Ecto neural progenitor cell (in vitro differentiated cells): Measurements from ENCODE around the gene RAPGEF4.
"Not testable (repeated sequence)": the region's sequence is repeated elsewhere in the genome, so short reads cannot be mapped to it uniquely, and the experiment has no call there.

Source experiments
- DNase-seq: peaks from one replicate; pipeline ENCODE4 v3.0.0-alpha.2; 2018; ENCODE audit warnings: low spot score

Gene RAPGEF4

GRCh38 chr2:172726172-172726735 lies 9.4 kb upstream of the RAPGEF4 start:
- DNase-seq, result no peak

DNA sequence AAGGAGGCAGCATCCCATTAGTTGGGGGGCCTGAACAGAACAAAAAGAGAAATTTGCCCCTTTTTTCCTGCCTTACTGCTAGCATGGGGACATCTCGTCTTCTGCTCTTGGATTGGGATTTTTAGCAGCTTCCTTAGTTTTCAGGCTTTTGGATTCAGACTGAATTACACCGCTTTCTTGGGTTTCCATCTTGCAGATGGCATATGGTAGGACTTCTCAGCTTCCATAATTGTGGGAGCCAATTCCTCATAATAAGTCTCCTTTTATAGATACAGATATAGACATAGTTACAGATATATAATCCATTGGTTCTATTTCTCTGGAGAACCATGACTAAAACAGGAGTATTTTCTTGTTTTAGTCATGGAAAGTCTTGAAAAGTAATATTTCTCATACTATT lies 5.2 kb upstream of the RAPGEF4 start:
- DNase-seq, result no peak

DNA sequence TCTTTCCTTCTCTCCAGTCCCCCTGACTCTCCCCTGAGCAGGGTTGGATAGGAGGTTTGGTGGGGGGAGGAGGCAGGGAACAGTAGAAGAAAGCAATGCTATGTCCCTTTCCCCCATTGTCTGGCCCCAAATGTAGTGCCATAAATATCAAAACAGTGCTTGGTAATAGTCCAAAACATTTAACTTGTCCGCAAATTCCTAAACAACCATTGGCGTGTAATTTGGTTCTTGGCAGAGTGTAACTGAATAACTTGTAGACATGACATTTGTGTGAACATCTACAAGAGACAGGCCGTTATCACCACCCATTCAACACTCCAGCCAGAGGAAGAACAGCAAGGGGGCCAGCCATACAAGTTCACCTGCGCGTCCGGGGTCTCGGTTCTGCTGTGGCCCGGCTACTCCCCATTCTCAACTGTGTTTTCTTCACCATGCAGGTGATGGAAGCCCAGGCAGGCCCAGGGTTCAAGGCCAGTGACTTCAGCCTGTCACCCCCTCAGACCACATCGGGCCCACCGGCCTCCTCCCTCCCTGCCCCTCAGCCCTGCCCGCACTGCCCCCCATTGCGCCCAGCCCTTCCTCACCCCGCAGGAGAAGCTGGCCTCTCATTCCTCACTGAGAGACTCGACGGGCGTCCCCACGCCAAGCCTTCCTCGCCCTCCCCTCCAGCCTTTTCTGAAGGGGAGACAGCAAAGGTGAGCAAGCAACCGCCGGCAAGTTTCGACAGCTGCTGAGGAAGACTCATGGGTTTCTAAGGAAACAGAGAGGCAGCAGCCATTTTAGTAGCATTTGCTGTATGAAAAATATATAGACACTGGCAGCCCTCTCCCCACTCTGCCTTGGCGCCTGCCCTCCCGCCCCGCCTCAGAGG lies 699 bp upstream of the RAPGEF4 start:
- no peak for DNase-seq

DNA sequence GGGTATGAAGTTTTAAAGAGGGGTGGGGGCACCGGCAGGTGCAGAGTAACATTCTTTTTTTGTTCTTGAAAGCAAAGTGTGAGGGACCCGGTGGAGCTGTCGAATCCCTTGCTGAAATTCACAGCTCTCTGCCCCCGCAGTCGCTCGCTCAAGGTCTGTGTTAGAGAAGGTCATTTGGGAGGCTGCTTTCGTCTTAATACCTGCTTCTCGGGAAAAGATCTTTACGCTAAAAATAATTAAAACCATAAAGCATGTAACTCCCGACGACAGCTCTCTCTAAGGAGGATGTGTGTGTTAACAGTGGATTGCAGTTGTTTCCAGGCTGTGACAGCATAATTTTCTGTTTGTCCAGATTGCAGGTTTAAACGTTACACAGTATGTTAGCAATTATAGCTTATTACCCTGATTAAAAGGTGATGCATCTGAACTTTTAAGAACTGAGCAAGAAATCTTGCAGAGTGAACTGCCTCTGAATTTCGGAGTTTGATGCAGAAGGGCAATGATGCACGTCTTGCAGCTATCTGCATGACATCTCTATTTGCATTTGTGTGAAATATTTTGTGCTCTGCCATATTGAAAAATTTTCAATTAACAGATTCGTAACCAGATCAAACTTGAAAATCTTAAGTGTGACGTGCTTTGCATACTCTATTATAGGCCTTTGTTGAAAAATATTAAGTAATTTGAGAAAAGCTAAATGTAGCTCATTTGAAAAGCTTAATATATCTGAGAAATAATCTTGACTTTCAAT lies 954 bp downstream of the RAPGEF4 start:
- DNase-seq, result no peak

- no peak for DNase-seq
These were observed 4.1 kb downstream of the RAPGEF4 start for GRCh38 chr2:172739661-172740266.

GRCh38 chr2:172740856-172741255 lies 5.2 kb downstream of the RAPGEF4 start:
- DNase-seq, result no peak

- DNase-seq, result no peak
These were observed 7.4 kb downstream of the RAPGEF4 start for GRCh38 chr2:172742931-172743540.

- DNase-seq, result no peak
These were observed 8.3 kb downstream of the RAPGEF4 start for GRCh38 chr2:172743898-172744297.

GRCh38 chr2:172745636-172746035 lies 10.0 kb downstream of the RAPGEF4 start:
- no peak for DNase-seq

- DNase-seq, result not testable (repeated sequence)
These were observed 12.9 kb downstream of the RAPGEF4 start for GRCh38 chr2:172748543-172748942.

GRCh38 chr2:172749388-172749787 lies 13.7 kb downstream of the RAPGEF4 start:
- no peak for DNase-seq

DNA sequence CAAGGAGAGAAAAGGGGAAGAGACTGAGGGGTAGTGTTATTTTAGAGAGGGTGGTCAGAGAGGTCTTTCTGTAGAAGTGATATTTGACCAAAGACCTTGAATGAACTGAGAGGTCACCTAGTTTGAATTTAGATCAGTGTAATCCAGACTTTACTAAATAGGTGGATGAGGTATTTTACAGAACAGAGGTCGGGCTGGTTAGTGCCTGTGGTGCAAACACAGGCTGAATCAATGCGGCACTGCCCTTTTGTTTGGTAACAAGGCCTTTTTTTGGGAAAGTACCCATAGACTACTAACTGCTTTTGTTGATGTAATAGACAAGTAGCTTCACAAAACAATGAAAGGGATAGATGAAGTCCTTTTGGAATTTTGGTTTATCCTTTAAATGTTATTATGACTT lies 15.9 kb downstream of the RAPGEF4 start:
- DNase-seq, result no peak

DNA sequence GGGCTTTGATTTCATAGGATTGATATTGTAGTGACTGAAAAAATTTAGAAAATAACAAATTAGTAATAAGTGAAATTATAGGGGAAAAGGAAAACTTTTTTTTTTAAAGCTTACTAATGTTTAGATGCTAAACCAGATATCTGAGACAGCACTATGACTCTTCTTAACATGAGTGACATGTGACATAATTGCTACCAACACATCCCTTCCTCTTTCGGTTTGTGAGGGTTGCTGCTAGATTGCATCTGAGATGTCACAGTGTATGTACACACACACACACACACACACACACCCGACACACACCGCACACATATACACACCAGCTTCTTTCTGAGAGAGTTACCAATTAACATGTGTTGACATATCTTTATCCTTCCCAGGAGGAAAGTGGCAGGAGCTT lies 18.0 kb downstream of the RAPGEF4 start:
- no peak for DNase-seq

DNA sequence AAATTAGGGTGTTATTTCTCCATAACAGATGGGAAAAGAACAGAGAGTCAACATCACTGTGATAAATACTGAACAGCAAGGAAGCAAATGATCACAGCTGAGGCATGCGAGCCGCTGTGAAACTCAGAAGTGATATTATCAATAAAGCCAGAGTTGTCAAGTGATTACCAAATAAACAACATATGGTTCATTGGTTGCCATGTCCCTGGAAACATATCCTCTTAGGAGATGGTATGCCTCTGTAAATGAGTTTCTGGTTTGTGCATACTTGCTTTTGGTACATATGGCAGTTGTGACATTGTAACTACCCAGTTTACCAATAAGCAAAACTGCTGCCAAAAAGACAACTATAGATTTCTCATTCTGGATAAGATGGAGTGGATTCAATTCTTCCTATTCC lies 23.8 kb downstream of the RAPGEF4 start:
- no peak for DNase-seq

GRCh38 chr2:172761306-172761705 lies 25.7 kb downstream of the RAPGEF4 start:
- no peak for DNase-seq

DNA sequence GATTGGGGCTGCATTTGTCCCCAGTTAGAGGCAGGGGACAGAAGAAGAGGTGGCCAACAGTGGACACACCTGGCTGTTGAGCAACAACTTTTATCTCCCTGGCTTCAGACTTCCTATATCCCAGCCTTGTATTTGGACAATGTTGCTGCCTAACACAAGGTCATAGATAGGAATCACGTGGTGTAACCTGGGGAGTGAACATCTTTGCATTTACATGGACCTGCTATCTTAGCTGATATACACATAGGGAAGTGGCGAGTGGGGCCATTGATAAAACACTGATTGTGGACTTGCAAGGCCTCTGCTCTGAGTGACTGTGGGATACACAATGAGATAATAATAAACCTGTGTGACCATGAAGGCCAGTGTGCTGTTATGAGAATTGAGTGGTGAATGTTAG lies 26.9 kb downstream of the RAPGEF4 start:
- no peak for DNase-seq

GRCh38 chr2:172763079-172763478 lies 27.4 kb downstream of the RAPGEF4 start:
- DNase-seq, result no peak

- DNase-seq, result no peak
These were observed 30.0 kb downstream of the RAPGEF4 start for GRCh38 chr2:172765662-172766061.

- no peak for DNase-seq
These were observed 32.8 kb downstream of the RAPGEF4 start for GRCh38 chr2:172768401-172768800.

GRCh38 chr2:172769879-172770278 lies 34.2 kb downstream of the RAPGEF4 start:
- no peak for DNase-seq

DNA sequence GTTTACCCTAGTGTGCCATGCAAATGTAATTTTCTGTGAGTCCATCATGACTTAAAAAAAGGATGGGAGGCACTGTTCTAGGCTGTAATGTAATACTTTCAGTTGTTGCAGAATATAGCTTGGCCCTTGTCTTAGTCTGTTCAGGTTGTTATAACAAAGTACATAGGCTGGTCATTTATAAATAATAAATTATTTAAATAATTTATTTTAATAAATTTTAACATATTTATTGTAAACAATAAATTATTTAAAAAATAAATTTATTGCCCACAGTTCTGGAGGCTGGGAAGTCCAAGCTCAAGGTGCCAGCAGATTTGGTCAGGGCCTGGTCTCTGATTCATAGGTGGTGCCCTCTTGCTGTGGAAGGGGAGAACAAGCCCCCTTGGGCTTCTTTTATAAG lies 35.2 kb downstream of the RAPGEF4 start:
- DNase-seq, result no peak

GRCh38 chr2:172772633-172773032 lies 37.0 kb downstream of the RAPGEF4 start:
- DNase-seq, result no peak
